HepG2 (cell line): ENCODE data around the gene TULP3. TPM values are rescaled to one million over a fixed set of nuclear protein-coding genes. Genes with fewer than 3 reads are reported as not detected.

Experiments used
- ATAC-seq: fragments of 200-7000 bp; cut with Tn5 transposase; 3 replicates; pipeline ENCODE4 v1.9.1; 2020; ENCODE audit warnings: mild to moderate bottlenecking, moderate library complexity
- BruUV-seq: library from RNA; stranded (reverse); fragments of 400-500 nt; replicated peaks from 2 replicates; lab custom pipeline; 2021; lab: Mats Ljungman, UMichigan
- CTCF ChIA-PET: fragments of 300-600 bp; formaldehyde crosslinking; extraction: SDS; loops from one replicate; lab custom pipeline; 2021; ENCODE audit warnings: low total read pairs, inconsistent platforms, low intra/inter-chr PET ratio; lab: Yijun Ruan, JAX
- POLR2A ChIA-PET: fragments of 350-600 bp; sonication (Branson Sonifier 250); formaldehyde crosslinking; loops from one replicate; lab custom pipeline; 2020; ENCODE audit warnings: antibody characterized with exemption, inconsistent platforms; lab: Yijun Ruan, JAX
- DNase-seq: peaks from one replicate; pipeline ENCODE4 v3.0.0-alpha.2; 2015; ENCODE audit warnings: low spot score
- FAIRE-seq: peaks from 3 replicates; lab custom pipeline; 2011; peaks lifted over from hg19 to GRCh38; lab: Jason Lieb, UNC
- H2AFZ ChIP-seq: one replicate; pipeline ENCODE4 v1.6.1; 2011; ENCODE audit warnings: low read length, inconsistent platforms
- H3K27ac ChIP-seq: fragments of 300-600 bp; 3 replicates; pipeline ENCODE4 v1.8.0; 2011; ENCODE audit warnings: mixed run types, mild to moderate bottlenecking, mixed read lengths, low read length, inconsistent platforms; ENCODE audit not compliant: insufficient read depth; ENCODE audit errors: extremely low read length
- H3K27me3 ChIP-seq, 2 experiments: fragments of 200-600 bp in 1 of 2; 2 replicates in 1 of 2; 3 replicates in 1 of 2; pipeline versions ENCODE4 v1.6.0 to v1.8.0; 2011; ENCODE audit warnings: low read length in 2 of 2, mild to moderate bottlenecking in 2 of 2, moderate library complexity in 2 of 2, inconsistent platforms in 1 of 2; ENCODE audit not compliant: insufficient read depth in 2 of 2, control insufficient read depth in 1 of 2
- H3K36me3 ChIP-seq, 2 experiments: fragments of 200-600 bp in 1 of 2; replicated peaks in 1 of 2; 2 replicates in 1 of 2; 3 replicates in 1 of 2; pipeline versions ENCODE4 v1.5.1 to v1.8.0; 2011; ENCODE audit warnings: low read length in 2 of 2, inconsistent platforms in 1 of 2; ENCODE audit not compliant: insufficient read depth in 2 of 2, control insufficient read depth in 1 of 2
- H3K4me1 ChIP-seq: 2 replicates; pipeline ENCODE4 v1.5.1; 2012; ENCODE audit warnings: low read length, inconsistent platforms; ENCODE audit not compliant: insufficient read depth
- H3K4me2 ChIP-seq: 2 replicates; pipeline ENCODE4 v1.6.0; 2011; ENCODE audit warnings: low read depth, low read length, inconsistent platforms
- H3K4me3 ChIP-seq, 3 experiments: fragments of 200-600 bp in 1 of 3; sonication (generic), shearing (Covaris generic) in 1 of 3; replicated peaks in 1 of 3; 2 replicates each; pipeline ENCODE4 v1.5.1; 2011 to 2016; ENCODE audit warnings: low read length in 3 of 3, inconsistent platforms in 2 of 3, low read depth in 2 of 3, mild to moderate bottlenecking in 2 of 3, control low read depth in 1 of 3, mixed read lengths in 1 of 3; ENCODE audit not compliant: insufficient read depth in 1 of 3
- H3K79me2 ChIP-seq: one replicate; pipeline ENCODE4 v1.6.1; 2011; ENCODE audit warnings: low read length, inconsistent platforms; ENCODE audit not compliant: insufficient read depth
- H3K9ac ChIP-seq: 2 replicates; pipeline ENCODE4 v1.6.0; 2011; ENCODE audit warnings: mild to moderate bottlenecking, low read depth, low read length, inconsistent platforms; ENCODE audit not compliant: insufficient read depth
- H3K9me3 ChIP-seq: 2 replicates; pipeline ENCODE4 v1.5.1; 2012; ENCODE audit warnings: mild to moderate bottlenecking, low read length
- H4K20me1 ChIP-seq: 2 replicates; pipeline ENCODE4 v1.6.0; 2011; ENCODE audit warnings: inconsistent platforms, mild to moderate bottlenecking, low read length, moderate library complexity; ENCODE audit not compliant: insufficient read depth
- CBX5 ChIP-seq: sonication (generic); formaldehyde crosslinking; IDR thresholded peaks from 2 replicates; pipeline ENCODE4 v1.4.0; 2020; ENCODE audit warnings: missing genetic modification reagents, borderline replicate concordance
- ETV6 ChIP-seq: sonication (generic); formaldehyde crosslinking; conservative IDR thresholded peaks from 2 replicates; pipeline ENCODE4 v1.4.0; 2020; ENCODE audit warnings: missing genetic modification reagents
- KMT2A ChIP-seq: sonication (generic); formaldehyde crosslinking; IDR thresholded peaks from 2 replicates; pipeline ENCODE4 v1.4.0; 2020; ENCODE audit warnings: missing genetic modification reagents
- LCORL ChIP-seq, 2 experiments: fragments of 450-650 bp in 1 of 2; sonication (generic) in 1 of 2; formaldehyde crosslinking in 1 of 2; IDR thresholded peaks; 2 replicates each; pipeline versions ENCODE4 v1.5.0 to v1.6.1; 2017 to 2020; ENCODE audit warnings: antibody characterized with exemption in 1 of 2, missing genetic modification reagents in 1 of 2
- MAZ ChIP-seq, 2 experiments: sonication (generic) in 1 of 2; formaldehyde crosslinking in 1 of 2; IDR thresholded peaks; 2 replicates each; pipeline versions ENCODE4 v1.5.0 to v1.6.1; 2012 to 2020; ENCODE audit warnings: low read depth in 2 of 2, mild to moderate bottlenecking in 2 of 2, borderline replicate concordance in 1 of 2, improper control_type of control experiment in 1 of 2, low read length in 1 of 2, missing genetic modification reagents in 1 of 2, moderate library complexity in 1 of 2
- MEF2D ChIP-seq: sonication (generic); formaldehyde crosslinking; IDR thresholded peaks from 2 replicates; pipeline ENCODE4 v1.5.1; 2020; ENCODE audit warnings: mild to moderate bottlenecking, missing genetic modification reagents
- SIN3B ChIP-seq: fragments of 150-350 bp; IDR thresholded peaks from 2 replicates; pipeline ENCODE4 v1.6.1; 2014; ENCODE audit warnings: low read length
- SOX6 ChIP-seq, 2 experiments: fragments of 450-650 bp in 1 of 2; sonication (generic) in 1 of 2; formaldehyde crosslinking in 1 of 2; IDR thresholded peaks; 2 replicates each; pipeline versions ENCODE4 v1.4.0 to v1.6.1; 2017 to 2020; ENCODE audit warnings: antibody characterized with exemption in 1 of 2, mild to moderate bottlenecking in 1 of 2, missing genetic modification reagents in 1 of 2
- ZNF496 ChIP-seq: sonication (generic); formaldehyde crosslinking; IDR thresholded peaks from 2 replicates; pipeline ENCODE4 v1.8.1; 2023; ENCODE audit warnings: mild to moderate bottlenecking, moderate library complexity, missing genetic modification reagents; ENCODE audit not compliant: insufficient replicate concordance
- ZNF724P ChIP-seq: sonication (generic); formaldehyde crosslinking; IDR thresholded peaks from 2 replicates; pipeline ENCODE4 v1.8.0; 2022; ENCODE audit warnings: missing genetic modification reagents, borderline replicate concordance
- ZNF770 ChIP-seq: sonication (generic); formaldehyde crosslinking; IDR thresholded peaks from 2 replicates; pipeline ENCODE4 v1.5.0; 2020; ENCODE audit warnings: mild to moderate bottlenecking, missing genetic modification reagents
- WGBS: methylation state at CpG from one replicate; pipeline ENCODE4 v1.1.6; 2017; ENCODE audit warnings: low lambda C conversion rate; 5-methylcytosine and 5-hydroxymethylcytosine counted together
- in situ Hi-C: cut with HindIII; loops from 2 replicates; pipeline ENCODE4 v1.10.0; 2017; ENCODE audit warnings: low pct_unique_long_range_greater_than_20kb; ENCODE audit not compliant: extremely low pct_ligation_motif_present
- intact Hi-C: fragments of 100-400 bp; cut with micrococcal nuclease; formaldehyde crosslinking; loops from one replicate; pipeline ENCODE4 v1.10.0; 2022; ENCODE audit not compliant: unreplicated experiment
- polyA plus RNA-seq, 8 experiments: library from polyadenylated mRNA; depleted of rRNA in 3 of 8; stranded (reverse) in 7 of 8; unstranded in 1 of 8; fragments of >200 nt; fragmentation: Illumina TruSeq in 4 of 8; extraction: Trizol in 4 of 8; gene quantifications; 2 replicates each; pipeline versions ENCODE4 v1.2.1 to v1.2.3, GENCODE V29; 2011 to 2016; ENCODE audit warnings: low read depth in 4 of 8, missing spikeins in 1 of 8, mixed read lengths in 1 of 8; ENCODE audit not compliant: insufficient read depth in 1 of 8
- total RNA-seq, 5 experiments: library from RNA; depleted of rRNA; stranded (reverse); fragments of >200 nt; fragmentation: Illumina TruSeq; extraction: Trizol; gene quantifications; 2 replicates each; pipeline ENCODE4 v1.2.3, GENCODE V29; 2016; ENCODE audit warnings: low read depth in 1 of 5

TULP3 gene
- total and polyA plus RNA-seq, 2 of the 13 experiments (the other 11 are each of a cell fraction or from before 2014, with no cell fraction given): 11.2 to 13.2 TPM

GRCh38 chr12:2955888-2956287 is 65.2 kb downstream of the TULP3 start:
- Histone ChIP-seq H3K9me3 (no peaks in the 10 kb centered on the region), H2AFZ (no peak overlapping the region), H3K79me2 (peaks cover 15% of the 10 kb centered on the region), H3K4me3 (no peak overlapping the region), H3K27me3 (no peaks in the 10 kb centered on the region), H3K27ac (no peak overlapping the region), H4K20me1 (peaks cover under 1% of the 10 kb centered on the region; the same call in 1 of the 2 replicates), H3K4me2 (no peak overlapping the region), H3K36me3 (no peaks in the 10 kb centered on the region), H3K9ac (no peak overlapping the region), H3K4me1 (peaks cover 45% of the 10 kb centered on the region)
- DNase-seq: no peak
- POLR2A ChIA-PET: no interaction called here
- ATAC-seq: no peak
- intact Hi-C loops: no loop called here
- in situ Hi-C loops: loop anchor here (5.0 kb wide), 1 partner anchor 69 kb away; no protein-coding TSS in a partner anchor
- FAIRE-seq: no peak
- TF ChIP-seq ZNF496 (CRISPR knock-in tag) (no peak), ZNF770 (0 out of 2 replicates have a peak, but pooled peaks have one; percentile 22)
- 81% methylated on average over 1 of the region's 1 CpG for WGBS
- CTCF ChIA-PET: no interaction called here
- no TSS peak for BruUV-seq

- Histone ChIP-seq H3K36me3 (no peaks in the 10 kb centered on the region), H3K4me2 (peak overlapping the region; percentile 88), H4K20me1 (peaks cover 10% of the 10 kb centered on the region; the same call in 1 of the 2 replicates), H3K27ac (peak overlapping the region; percentile 91), H3K4me3 (peak overlapping the region; percentile 58 to 79 (median 67)), H3K79me2 (peaks cover 25% of the 10 kb centered on the region), H3K9ac (peak overlapping the region; percentile 69), H3K27me3 (no peaks in the 10 kb centered on the region), H2AFZ (no peak overlapping the region), H3K9me3 (no peaks in the 10 kb centered on the region), H3K4me1 (peaks cover 39% of the 10 kb centered on the region)
- 69% methylated on average over 11 of the region's 11 CpGs for WGBS
- FAIRE-seq (peak; percentile 18), DNase-seq (no peak), ATAC-seq (no peak)
- intact Hi-C loops: no loop called here
- no peak for TF ChIP-seq CBX5 (CRISPR knock-in tag)
- no peak for TF ChIP-seq ETV6
- TF ChIP-seq SOX6 (IDR thresholded peaks at IDR 0.05): no peak
- TF ChIP-seq SOX6 (CRISPR knock-in tag; IDR thresholded peaks at IDR 0.05): peak; percentile 20; the same call in 1 of the 2 replicates
- TF ChIP-seq MEF2D (CRISPR knock-in tag): 0 out of 2 replicates have a peak, but pooled peaks have one; percentile 14
- TF ChIP-seq MAZ (IDR thresholded peaks at IDR 0.05; ENCODE audit: borderline replicate concordance, low read depth, low read length): no peak
- no peak for TF ChIP-seq MAZ (CRISPR knock-in tag; IDR thresholded peaks at IDR 0.05; ENCODE audit: low read depth)
- TF ChIP-seq LCORL (IDR thresholded peaks at IDR 0.05): no peak
- peak; percentile 26; the same call in 1 of the 2 replicates for TF ChIP-seq LCORL (CRISPR knock-in tag; IDR thresholded peaks at IDR 0.05)
- TF ChIP-seq KMT2A: no peak
- 0 out of 2 replicates have a peak, but pooled peaks have one; percentile 30 for TF ChIP-seq ZNF724P
- no peak for TF ChIP-seq SIN3B
- CTCF ChIA-PET: no interaction called here
- in situ Hi-C loops: loop anchor here (5.0 kb wide), 1 partner anchor 71 kb away; no protein-coding TSS in a partner anchor
- no TSS peak for BruUV-seq
- POLR2A ChIA-PET: interaction anchor here (0.9 to 1.9 kb wide), 6 partner anchors 8 to 68 kb away, joined by 3 to 14 read pairs (median 4); no protein-coding TSS in a partner anchor
Observed at GRCh38 chr12:2957816-2958431, 67.2 kb downstream of the TULP3 start.
